Neural crest cell (in vitro differentiated cells): ENCODE data around the gene AMOTL1. TPM values are rescaled to one million over a fixed set of nuclear protein-coding genes. Genes with fewer than 3 reads are reported as not detected.

ENCODE experiments used
- DNase-seq: peaks from one replicate; pipeline ENCODE4 v3.0.0; 2021; ENCODE audit warnings: low read depth, mixed read lengths, low spot score
- H3K27ac Mint-ChIP-seq: one replicate; pipeline ENCODE4 v1.8.0; 2021; ENCODE audit warnings: mild to moderate bottlenecking, mixed read lengths; ENCODE audit not compliant: unreplicated experiment
- H3K27me3 Mint-ChIP-seq: 2 replicates; pipeline ENCODE4 v1.8.0; 2021; ENCODE audit warnings: low read depth, mild to moderate bottlenecking, mixed read lengths
- H3K36me3 Mint-ChIP-seq: 2 replicates; pipeline ENCODE4 v1.8.0; 2021; ENCODE audit warnings: low read depth, mild to moderate bottlenecking, mixed read lengths
- H3K4me1 Mint-ChIP-seq: 2 replicates; pipeline ENCODE4 v1.8.0; 2021; ENCODE audit warnings: mixed read lengths
- H3K4me3 Mint-ChIP-seq: one replicate; pipeline ENCODE4 v1.8.0; 2021; ENCODE audit warnings: mild to moderate bottlenecking, mixed read lengths
- H3K9me3 Mint-ChIP-seq: 2 replicates; pipeline ENCODE4 v1.8.0; 2021; ENCODE audit warnings: mixed read lengths
- CTCF ChIP-seq: fragments of 200-600 bp; sonication (generic); conservative IDR thresholded peaks from 2 replicates; pipeline ENCODE4 v1.5.0; 2021; ENCODE audit warnings: antibody characterized with exemption, mild to moderate bottlenecking
- total RNA-seq: library from RNA; stranded (reverse); gene quantifications from 2 replicates; pipeline ENCODE4 v1.2.1, GENCODE V29; 2021

AMOTL1 gene
- total RNA-seq, 1 donor from 2014 or later = 67.5 TPM

GRCh38 chr11:94799726-94800125, 31.6 kb downstream of the AMOTL1 start:
- Mint-ChIP-seq H3K27me3 (no peaks in the 10 kb centered on the region), H3K36me3 (peaks cover 23% of the 10 kb centered on the region), H3K9me3 (no peaks in the 10 kb centered on the region), H3K4me1 (peaks cover 16% of the 10 kb centered on the region), H3K27ac (no peak overlapping the region), H3K4me3 (no peak overlapping the region)
- no peak for TF ChIP-seq CTCF
- no peak for DNase-seq

- no peaks in the 10 kb centered on the region for H3K27me3 Mint-ChIP-seq
- peaks cover 9% of the 10 kb centered on the region for H3K4me1 Mint-ChIP-seq
- no peak for DNase-seq
- peaks cover 24% of the 10 kb centered on the region for H3K36me3 Mint-ChIP-seq
- no peaks in the 10 kb centered on the region for H3K9me3 Mint-ChIP-seq
- TF ChIP-seq CTCF = no peak
- no peak overlapping the region for H3K27ac Mint-ChIP-seq
- no peak overlapping the region for H3K4me3 Mint-ChIP-seq
These were observed 32.3 kb downstream of the AMOTL1 start for GRCh38 chr11:94800414-94800813.

GRCh38 chr11:94801866-94802460, 33.8 kb downstream of the AMOTL1 start:
- Mint-ChIP-seq H3K4me1 (peaks cover 8% of the 10 kb centered on the region), H3K9me3 (no peaks in the 10 kb centered on the region), H3K36me3 (peaks cover 30% of the 10 kb centered on the region), H3K4me3 (no peak overlapping the region), H3K27me3 (no peaks in the 10 kb centered on the region), H3K27ac (peak overlapping the region; percentile 57)
- no peak for DNase-seq
- TF ChIP-seq CTCF = no peak

- TF ChIP-seq CTCF = no peak
- H3K4me1 Mint-ChIP-seq = peaks cover 8% of the 10 kb centered on the region
- H3K27me3 Mint-ChIP-seq = no peaks in the 10 kb centered on the region
- H3K27ac Mint-ChIP-seq = peak overlapping the region; percentile 57
- no peak for DNase-seq
- no peaks in the 10 kb centered on the region for H3K9me3 Mint-ChIP-seq
- H3K4me3 Mint-ChIP-seq = no peak overlapping the region
- peaks cover 31% of the 10 kb centered on the region for H3K36me3 Mint-ChIP-seq
These were observed 34.3 kb downstream of the AMOTL1 start for GRCh38 chr11:94802501-94802900.

GRCh38 chr11:94803491-94803890, 35.3 kb downstream of the AMOTL1 start:
- Mint-ChIP-seq H3K4me3 (no peak overlapping the region), H3K27ac (no peak overlapping the region), H3K36me3 (peaks cover 31% of the 10 kb centered on the region), H3K9me3 (no peaks in the 10 kb centered on the region), H3K27me3 (no peaks in the 10 kb centered on the region), H3K4me1 (peaks cover 8% of the 10 kb centered on the region)
- DNase-seq = no peak
- no peak for TF ChIP-seq CTCF
